ENCODE measurements around the gene MAP2K7.

The MAP2K7 gene

DNA sequence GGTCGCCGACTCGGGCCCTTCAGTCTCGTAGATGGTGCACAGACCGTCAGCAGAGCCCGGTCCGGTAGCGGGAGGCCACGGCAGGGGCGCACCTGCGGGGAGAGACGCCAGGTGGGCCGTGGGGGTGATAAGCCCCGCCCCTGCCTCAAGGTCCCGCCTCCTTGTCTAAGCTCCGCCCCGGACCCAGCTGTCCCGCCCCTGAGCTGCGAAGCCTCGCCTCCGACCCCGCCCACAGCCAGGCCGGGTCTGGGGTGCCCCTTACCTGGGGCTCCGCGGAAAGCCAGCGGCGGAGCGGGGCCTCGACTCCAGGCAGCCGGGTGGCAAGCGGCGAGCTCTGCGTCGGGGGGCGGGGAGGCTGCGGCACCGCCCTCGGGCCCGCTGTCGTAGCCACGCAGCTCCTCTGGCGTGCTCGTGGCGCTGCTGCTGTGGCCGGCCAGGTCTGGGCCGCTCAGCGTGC lies 34.2 kb upstream of the MAP2K7 start:
- TF ChIP-seq ZNF70 (CRISPR knock-in tag; IDR thresholded peaks at IDR 0.05) (no peak), ISL1 (CRISPR knock-in tag; IDR thresholded peaks at IDR 0.05) (no peak), ZFP3 (CRISPR knock-in tag; IDR thresholded peaks at IDR 0.05) (no peak), TOX (CRISPR knock-in tag; IDR thresholded peaks at IDR 0.05; ENCODE audit: borderline replicate concordance) (no peak), SNAI2 (CRISPR knock-in tag; IDR thresholded peaks at IDR 0.05) (no peak), GLIS3 (CRISPR knock-in tag; IDR thresholded peaks at IDR 0.05) (no peak), RARB (CRISPR knock-in tag; IDR thresholded peaks at IDR 0.05) (no peak), ZC3H10 (CRISPR knock-in tag; IDR thresholded peaks at IDR 0.05) (no peak), PPARA (CRISPR knock-in tag; IDR thresholded peaks at IDR 0.05; ENCODE audit: borderline replicate concordance) (no peak), CSDC2 (CRISPR knock-in tag; IDR thresholded peaks at IDR 0.05) (no peak), ESRRG (CRISPR knock-in tag; IDR thresholded peaks at IDR 0.05) (no peak), TCF4 (CRISPR knock-in tag; IDR thresholded peaks at IDR 0.05; ENCODE audit: borderline replicate concordance) (no peak)
- TF ChIP-seq, protein P1, sequence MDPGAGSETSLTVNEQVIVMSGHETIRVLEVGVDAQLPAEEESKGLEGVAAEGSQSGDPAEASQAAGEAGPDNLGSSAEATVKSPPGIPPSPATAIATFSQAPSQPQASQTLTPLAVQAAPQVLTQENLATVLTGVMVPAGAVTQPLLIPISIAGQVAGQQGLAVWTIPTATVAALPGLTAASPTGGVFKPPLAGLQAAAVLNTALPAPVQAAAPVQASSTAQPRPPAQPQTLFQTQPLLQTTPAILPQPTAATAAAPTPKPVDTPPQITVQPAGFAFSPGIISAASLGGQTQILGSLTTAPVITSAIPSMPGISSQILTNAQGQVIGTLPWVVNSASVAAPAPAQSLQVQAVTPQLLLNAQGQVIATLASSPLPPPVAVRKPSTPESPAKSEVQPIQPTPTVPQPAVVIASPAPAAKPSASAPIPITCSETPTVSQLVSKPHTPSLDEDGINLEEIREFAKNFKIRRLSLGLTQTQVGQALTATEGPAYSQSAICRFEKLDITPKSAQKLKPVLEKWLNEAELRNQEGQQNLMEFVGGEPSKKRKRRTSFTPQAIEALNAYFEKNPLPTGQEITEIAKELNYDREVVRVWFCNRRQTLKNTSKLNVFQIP (CRISPR knock-in tag; IDR thresholded peaks at IDR 0.05; ENCODE audit: borderline replicate concordance, low read depth): no peak
- TF ChIP-seq, protein P2, sequence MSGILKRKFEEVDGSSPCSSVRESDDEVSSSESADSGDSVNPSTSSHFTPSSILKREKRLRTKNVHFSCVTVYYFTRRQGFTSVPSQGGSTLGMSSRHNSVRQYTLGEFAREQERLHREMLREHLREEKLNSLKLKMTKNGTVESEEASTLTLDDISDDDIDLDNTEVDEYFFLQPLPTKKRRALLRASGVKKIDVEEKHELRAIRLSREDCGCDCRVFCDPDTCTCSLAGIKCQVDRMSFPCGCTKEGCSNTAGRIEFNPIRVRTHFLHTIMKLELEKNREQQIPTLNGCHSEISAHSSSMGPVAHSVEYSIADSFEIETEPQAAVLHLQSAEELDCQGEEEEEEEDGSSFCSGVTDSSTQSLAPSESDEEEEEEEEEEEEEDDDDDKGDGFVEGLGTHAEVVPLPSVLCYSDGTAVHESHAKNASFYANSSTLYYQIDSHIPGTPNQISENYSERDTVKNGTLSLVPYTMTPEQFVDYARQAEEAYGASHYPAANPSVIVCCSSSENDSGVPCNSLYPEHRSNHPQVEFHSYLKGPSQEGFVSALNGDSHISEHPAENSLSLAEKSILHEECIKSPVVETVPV (CRISPR knock-in tag; IDR thresholded peaks at IDR 0.05): no peak
- ATAC-seq: no peak

DNA sequence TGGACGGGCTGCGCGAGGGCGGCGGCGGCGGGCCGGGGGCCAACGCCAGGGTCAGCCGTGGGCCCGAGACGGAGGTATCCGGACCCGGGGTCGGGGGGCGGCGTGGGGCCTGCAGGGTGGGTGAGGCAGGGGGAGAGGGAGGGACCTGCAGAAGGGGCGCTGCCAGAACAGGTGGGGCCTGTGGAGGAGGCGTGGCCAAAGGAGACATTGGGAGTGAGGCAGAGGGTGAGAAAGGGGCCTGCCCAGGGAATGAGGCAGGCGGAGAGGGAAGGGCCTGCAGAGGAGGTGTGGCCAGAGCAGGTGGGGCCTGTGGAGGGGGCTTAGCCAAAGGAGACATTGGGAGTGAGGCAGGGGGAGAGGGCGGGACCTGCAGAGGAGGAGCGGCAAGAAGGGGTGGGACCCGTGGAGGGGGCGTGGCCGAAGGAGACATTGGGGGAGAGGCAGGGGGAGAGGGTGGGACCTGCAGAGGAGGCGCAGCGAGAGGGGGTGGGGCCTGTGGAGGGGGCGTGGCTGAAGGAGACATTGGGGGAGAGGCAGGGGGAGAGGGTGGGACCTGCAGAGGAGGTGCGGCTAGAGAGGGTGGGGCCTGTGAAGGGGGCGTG lies 33.7 kb upstream of the MAP2K7 start:
- TF ChIP-seq, protein P3, sequence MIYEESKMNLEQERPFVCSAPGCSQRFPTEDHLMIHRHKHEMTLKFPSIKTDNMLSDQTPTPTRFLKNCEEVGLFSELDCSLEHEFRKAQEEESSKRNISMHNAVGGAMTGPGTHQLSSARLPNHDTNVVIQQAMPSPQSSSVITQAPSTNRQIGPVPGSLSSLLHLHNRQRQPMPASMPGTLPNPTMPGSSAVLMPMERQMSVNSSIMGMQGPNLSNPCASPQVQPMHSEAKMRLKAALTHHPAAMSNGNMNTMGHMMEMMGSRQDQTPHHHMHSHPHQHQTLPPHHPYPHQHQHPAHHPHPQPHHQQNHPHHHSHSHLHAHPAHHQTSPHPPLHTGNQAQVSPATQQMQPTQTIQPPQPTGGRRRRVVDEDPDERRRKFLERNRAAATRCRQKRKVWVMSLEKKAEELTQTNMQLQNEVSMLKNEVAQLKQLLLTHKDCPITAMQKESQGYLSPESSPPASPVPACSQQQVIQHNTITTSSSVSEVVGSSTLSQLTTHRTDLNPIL (CRISPR knock-in tag; IDR thresholded peaks at IDR 0.05; ENCODE audit: low read depth): no peak
- TF ChIP-seq, protein P1 (CRISPR knock-in tag; IDR thresholded peaks at IDR 0.05; ENCODE audit: borderline replicate concordance, low read depth): no peak
- TF ChIP-seq OSR1 (CRISPR knock-in tag; IDR thresholded peaks at IDR 0.05): no peak
- no peak for TF ChIP-seq ZNF565 (CRISPR knock-in tag; conservative IDR thresholded peaks at IDR 0.05; ENCODE audit: low read depth)
- TF ChIP-seq ZFP30 (CRISPR knock-in tag; IDR thresholded peaks at IDR 0.05): no peak
- no peak for TF ChIP-seq SNAI2 (CRISPR knock-in tag; IDR thresholded peaks at IDR 0.05)
- no peak for TF ChIP-seq CSDC2 (CRISPR knock-in tag; IDR thresholded peaks at IDR 0.05)
- TF ChIP-seq, protein P4, sequence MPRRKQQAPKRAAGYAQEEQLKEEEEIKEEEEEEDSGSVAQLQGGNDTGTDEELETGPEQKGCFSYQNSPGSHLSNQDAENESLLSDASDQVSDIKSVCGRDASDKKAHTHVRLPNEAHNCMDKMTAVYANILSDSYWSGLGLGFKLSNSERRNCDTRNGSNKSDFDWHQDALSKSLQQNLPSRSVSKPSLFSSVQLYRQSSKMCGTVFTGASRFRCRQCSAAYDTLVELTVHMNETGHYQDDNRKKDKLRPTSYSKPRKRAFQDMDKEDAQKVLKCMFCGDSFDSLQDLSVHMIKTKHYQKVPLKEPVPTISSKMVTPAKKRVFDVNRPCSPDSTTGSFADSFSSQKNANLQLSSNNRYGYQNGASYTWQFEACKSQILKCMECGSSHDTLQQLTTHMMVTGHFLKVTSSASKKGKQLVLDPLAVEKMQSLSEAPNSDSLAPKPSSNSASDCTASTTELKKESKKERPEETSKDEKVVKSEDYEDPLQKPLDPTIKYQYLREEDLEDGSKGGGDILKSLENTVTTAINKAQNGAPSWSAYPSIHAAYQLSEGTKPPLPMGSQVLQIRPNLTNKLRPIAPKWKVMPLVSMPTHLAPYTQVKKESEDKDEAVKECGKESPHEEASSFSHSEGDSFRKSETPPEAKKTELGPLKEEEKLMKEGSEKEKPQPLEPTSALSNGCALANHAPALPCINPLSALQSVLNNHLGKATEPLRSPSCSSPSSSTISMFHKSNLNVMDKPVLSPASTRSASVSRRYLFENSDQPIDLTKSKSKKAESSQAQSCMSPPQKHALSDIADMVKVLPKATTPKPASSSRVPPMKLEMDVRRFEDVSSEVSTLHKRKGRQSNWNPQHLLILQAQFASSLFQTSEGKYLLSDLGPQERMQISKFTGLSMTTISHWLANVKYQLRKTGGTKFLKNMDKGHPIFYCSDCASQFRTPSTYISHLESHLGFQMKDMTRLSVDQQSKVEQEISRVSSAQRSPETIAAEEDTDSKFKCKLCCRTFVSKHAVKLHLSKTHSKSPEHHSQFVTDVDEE (CRISPR knock-in tag; IDR thresholded peaks at IDR 0.05): no peak
- no peak for TF ChIP-seq ISL1 (CRISPR knock-in tag; IDR thresholded peaks at IDR 0.05)
- TF ChIP-seq ZNF8 (CRISPR knock-in tag; IDR thresholded peaks at IDR 0.05): no peak
- no peak for TF ChIP-seq TCF4 (CRISPR knock-in tag; IDR thresholded peaks at IDR 0.05; ENCODE audit: borderline replicate concordance)
- TF ChIP-seq, protein P2 (CRISPR knock-in tag; IDR thresholded peaks at IDR 0.05): no peak
- no peak for ATAC-seq
